H1 (cell line): ENCODE measurements around the gene GSTO2.

ENCODE experiments used
- EZH2 ChIP-seq: fragments of 200-600 bp; sonication (generic); IDR thresholded peaks from 2 replicates; pipeline ENCODE4 v1.7.1; 2012; ENCODE audit warnings: low read depth, mild to moderate bottlenecking, moderate library complexity, low read length, inconsistent platforms; ENCODE audit not compliant: severe bottlenecking
- HDAC2 ChIP-seq, 2 experiments: fragments of 300-600 bp in 1 of 2; sonication (generic) in 1 of 2; IDR thresholded peaks; 2 replicates each; pipeline ENCODE4 v1.6.1; 2011 to 2012; ENCODE audit warnings: low read depth in 2 of 2, low read length in 2 of 2, mild to moderate bottlenecking in 2 of 2, moderate library complexity in 2 of 2, borderline replicate concordance in 1 of 2, inconsistent platforms in 1 of 2
- JUND ChIP-seq: IDR thresholded peaks from 2 replicates; pipeline ENCODE4 v1.6.1; 2011; ENCODE audit warnings: mild to moderate bottlenecking, improper control_type of control experiment, low read length
- KDM1A ChIP-seq: fragments of 200-600, 300-600 bp; sonication (generic); IDR thresholded peaks from 2 replicates; pipeline ENCODE4 v1.7.1; 2016; ENCODE audit warnings: mild to moderate bottlenecking, low read length, borderline replicate concordance
- NRF1 ChIP-seq: IDR thresholded peaks from 2 replicates; pipeline ENCODE4 v1.6.1; 2011; ENCODE audit warnings: mild to moderate bottlenecking, low read depth, low read length, improper control_type of control experiment
- PHF8 ChIP-seq: fragments of 200-600 bp; sonication (generic); conservative IDR thresholded peaks from 2 replicates; pipeline ENCODE4 v1.7.1; 2012; ENCODE audit warnings: low read depth, mild to moderate bottlenecking, inconsistent platforms, low read length, moderate library complexity
- POLR2A ChIP-seq, 2 experiments: IDR thresholded peaks; 1 replicate in 1 of 2; 2 replicates in 1 of 2; pipeline ENCODE4 v1.6.1; 2011; ENCODE audit warnings: low read depth in 2 of 2, low read length in 2 of 2, mild to moderate bottlenecking in 2 of 2; ENCODE audit errors: control extremely low read depth in 1 of 2
- SAP30 ChIP-seq: fragments of 300-600 bp; sonication (generic); IDR thresholded peaks from 2 replicates; pipeline ENCODE4 v1.7.1; 2012; ENCODE audit warnings: low read length, moderate library complexity, mild to moderate bottlenecking, inconsistent platforms; ENCODE audit not compliant: insufficient read depth, insufficient replicate concordance
- SRF ChIP-seq: IDR thresholded peaks from 2 replicates; pipeline ENCODE4 v1.6.1; 2011; ENCODE audit warnings: mild to moderate bottlenecking, low read depth, low read length, moderate library complexity
- ZNF274 ChIP-seq: IDR thresholded peaks from 2 replicates; pipeline ENCODE4 v1.7.0; 2012; ENCODE audit warnings: low read length, borderline replicate concordance; ENCODE audit errors: extremely low read depth
- TF ChIP-seq, protein P1 (sequence below): IDR thresholded peaks from 2 replicates; pipeline ENCODE4 v1.6.1; 2012; ENCODE audit warnings: inconsistent platforms
- TF ChIP-seq, protein P2 (sequence below), 3 experiments: IDR thresholded peaks; 1 replicate in 2 of 3; 2 replicates in 1 of 3; pipeline versions ENCODE4 v1.5.1 to v1.6.1; 2011; ENCODE audit warnings: low read length in 3 of 3, mild to moderate bottlenecking in 3 of 3, inconsistent platforms in 2 of 3, low read depth in 1 of 3, moderate library complexity in 1 of 3; ENCODE audit not compliant: insufficient read depth in 1 of 3; ENCODE audit errors: control extremely low read depth in 1 of 3
- TF ChIP-seq, protein P3 (sequence below): IDR thresholded peaks from 2 replicates; pipeline ENCODE4 v1.6.1; 2012; ENCODE audit warnings: inconsistent platforms

DNA sequence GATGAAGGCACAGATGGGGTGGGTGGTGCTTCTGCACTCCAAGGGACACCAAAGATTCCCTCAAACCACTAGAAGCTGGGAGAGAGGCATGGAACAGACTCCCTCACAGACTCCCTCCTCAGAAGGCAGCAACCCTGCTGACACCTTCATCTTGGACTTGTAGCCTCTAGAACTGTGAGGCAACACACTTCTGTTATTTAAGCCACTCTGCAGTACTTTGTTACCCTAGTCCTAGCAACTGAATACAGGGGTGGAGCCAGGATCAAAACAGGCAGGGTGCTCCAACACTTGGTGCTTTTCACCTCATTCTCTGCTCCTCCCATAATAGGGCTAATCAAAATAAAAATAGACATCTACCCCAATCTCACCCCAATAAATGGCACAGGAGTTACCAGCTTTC, 16.6 kb upstream of the GSTO2 start:
- TF ChIP-seq, protein P1, sequence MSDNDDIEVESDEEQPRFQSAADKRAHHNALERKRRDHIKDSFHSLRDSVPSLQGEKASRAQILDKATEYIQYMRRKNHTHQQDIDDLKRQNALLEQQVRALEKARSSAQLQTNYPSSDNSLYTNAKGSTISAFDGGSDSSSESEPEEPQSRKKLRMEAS, result no peak
- no peak for TF ChIP-seq SAP30
- TF ChIP-seq, protein P2, sequence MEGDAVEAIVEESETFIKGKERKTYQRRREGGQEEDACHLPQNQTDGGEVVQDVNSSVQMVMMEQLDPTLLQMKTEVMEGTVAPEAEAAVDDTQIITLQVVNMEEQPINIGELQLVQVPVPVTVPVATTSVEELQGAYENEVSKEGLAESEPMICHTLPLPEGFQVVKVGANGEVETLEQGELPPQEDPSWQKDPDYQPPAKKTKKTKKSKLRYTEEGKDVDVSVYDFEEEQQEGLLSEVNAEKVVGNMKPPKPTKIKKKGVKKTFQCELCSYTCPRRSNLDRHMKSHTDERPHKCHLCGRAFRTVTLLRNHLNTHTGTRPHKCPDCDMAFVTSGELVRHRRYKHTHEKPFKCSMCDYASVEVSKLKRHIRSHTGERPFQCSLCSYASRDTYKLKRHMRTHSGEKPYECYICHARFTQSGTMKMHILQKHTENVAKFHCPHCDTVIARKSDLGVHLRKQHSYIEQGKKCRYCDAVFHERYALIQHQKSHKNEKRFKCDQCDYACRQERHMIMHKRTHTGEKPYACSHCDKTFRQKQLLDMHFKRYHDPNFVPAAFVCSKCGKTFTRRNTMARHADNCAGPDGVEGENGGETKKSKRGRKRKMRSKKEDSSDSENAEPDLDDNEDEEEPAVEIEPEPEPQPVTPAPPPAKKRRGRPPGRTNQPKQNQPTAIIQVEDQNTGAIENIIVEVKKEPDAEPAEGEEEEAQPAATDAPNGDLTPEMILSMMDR (IDR thresholded peaks at IDR 0.05; ENCODE audit: control extremely low read depth in 1 of 3, insufficient read depth in 1 of 3, low read depth in 1 of 3, low read length in 3 of 3), result no peak
- TF ChIP-seq KDM1A, result no peak
- TF ChIP-seq NRF1, result no peak
- TF ChIP-seq, protein P3, sequence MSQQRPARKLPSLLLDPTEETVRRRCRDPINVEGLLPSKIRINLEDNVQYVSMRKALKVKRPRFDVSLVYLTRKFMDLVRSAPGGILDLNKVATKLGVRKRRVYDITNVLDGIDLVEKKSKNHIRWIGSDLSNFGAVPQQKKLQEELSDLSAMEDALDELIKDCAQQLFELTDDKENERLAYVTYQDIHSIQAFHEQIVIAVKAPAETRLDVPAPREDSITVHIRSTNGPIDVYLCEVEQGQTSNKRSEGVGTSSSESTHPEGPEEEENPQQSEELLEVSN, result no peak
- TF ChIP-seq ZNF274, result no peak
- TF ChIP-seq SRF, result no peak
- TF ChIP-seq JUND, result no peak
- TF ChIP-seq PHF8, result no peak
- no peak for TF ChIP-seq EZH2
- TF ChIP-seq POLR2A (IDR thresholded peaks at IDR 0.05; ENCODE audit: control extremely low read depth in 1 of 2, low read depth in 2 of 2, low read length in 2 of 2), result no peak
- TF ChIP-seq HDAC2 (IDR thresholded peaks at IDR 0.05; ENCODE audit: borderline replicate concordance in 1 of 2, low read depth in 2 of 2, low read length in 2 of 2), result no peak
